Neural crest cell (in vitro differentiated cells): ENCODE data around the gene SPATA24. TPM values are rescaled to one million over a fixed set of nuclear protein-coding genes. Genes with fewer than 3 reads are reported as not detected.
A peak's percentile ranks its signal among the peaks of the same experiment; 100 is the strongest.
"Not testable (repeated sequence)": the region's sequence is repeated elsewhere in the genome, so short reads cannot be mapped to it uniquely, and the experiment has no call there.

Source experiments
- DNase-seq: peaks from one replicate; pipeline ENCODE4 v3.0.0; 2021; ENCODE audit warnings: low read depth, mixed read lengths, low spot score
- H3K27ac Mint-ChIP-seq: one replicate; pipeline ENCODE4 v1.8.0; 2021; ENCODE audit warnings: mild to moderate bottlenecking, mixed read lengths; ENCODE audit not compliant: unreplicated experiment
- H3K27me3 Mint-ChIP-seq: 2 replicates; pipeline ENCODE4 v1.8.0; 2021; ENCODE audit warnings: low read depth, mild to moderate bottlenecking, mixed read lengths
- H3K36me3 Mint-ChIP-seq: 2 replicates; pipeline ENCODE4 v1.8.0; 2021; ENCODE audit warnings: low read depth, mild to moderate bottlenecking, mixed read lengths
- H3K4me1 Mint-ChIP-seq: 2 replicates; pipeline ENCODE4 v1.8.0; 2021; ENCODE audit warnings: mixed read lengths
- H3K4me3 Mint-ChIP-seq: one replicate; pipeline ENCODE4 v1.8.0; 2021; ENCODE audit warnings: mild to moderate bottlenecking, mixed read lengths
- H3K9me3 Mint-ChIP-seq: 2 replicates; pipeline ENCODE4 v1.8.0; 2021; ENCODE audit warnings: mixed read lengths
- total RNA-seq: library from RNA; stranded (reverse); gene quantifications from 2 replicates; pipeline ENCODE4 v1.2.1, GENCODE V29; 2021
- TF ChIP-seq, protein P1 (sequence below): fragments of 200-600 bp; sonication (generic); conservative IDR thresholded peaks from 2 replicates; pipeline ENCODE4 v1.5.0; 2021; ENCODE audit warnings: antibody characterized with exemption, mild to moderate bottlenecking

SPATA24 gene
- total RNA-seq, 1 donor from 2014 or later: 16.1 TPM

DNA sequence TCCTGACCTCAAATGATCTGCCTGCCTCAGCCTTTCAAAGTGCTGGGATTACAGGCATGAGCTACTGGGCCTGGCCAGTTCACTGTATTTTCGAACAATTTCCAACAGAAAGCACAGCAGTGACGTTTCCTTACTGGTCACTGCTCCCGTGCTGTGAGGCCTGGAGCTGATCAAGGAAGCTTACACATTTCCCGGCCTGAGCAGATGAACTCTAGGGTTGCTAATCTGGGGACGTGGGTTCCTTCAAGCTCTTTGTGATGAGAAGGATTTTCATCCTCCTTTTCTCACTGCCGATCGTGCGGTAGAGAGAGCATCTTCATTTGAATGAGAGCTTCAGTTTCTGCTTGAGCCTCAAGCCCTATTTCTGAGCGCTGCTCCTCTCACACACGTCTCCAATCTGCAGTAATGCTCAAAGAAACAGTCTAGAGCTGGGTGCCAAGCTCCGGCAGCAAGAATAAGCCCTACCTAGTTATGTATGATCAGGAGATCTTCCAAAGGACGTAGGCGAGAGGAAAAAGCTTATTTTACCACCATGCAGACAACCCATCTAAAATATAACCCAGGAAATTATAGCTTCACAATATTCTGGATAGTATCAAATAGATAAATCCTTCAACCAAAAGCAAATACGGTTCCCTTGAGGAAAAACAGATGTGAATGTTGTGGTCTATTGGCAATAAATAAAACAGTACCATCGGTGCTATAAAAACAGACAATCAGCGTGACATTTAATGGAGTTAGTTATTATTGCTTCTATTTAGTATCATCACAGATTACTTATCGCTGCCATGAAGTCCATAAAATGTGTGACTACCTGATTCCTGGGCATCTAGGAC, 7.3 kb upstream of the SPATA24 start:
- no peaks in the 10 kb centered on the region for H3K36me3 Mint-ChIP-seq
- H3K9me3 Mint-ChIP-seq: no peaks in the 10 kb centered on the region
- no peaks in the 10 kb centered on the region for H3K27me3 Mint-ChIP-seq
- TF ChIP-seq, protein P1, sequence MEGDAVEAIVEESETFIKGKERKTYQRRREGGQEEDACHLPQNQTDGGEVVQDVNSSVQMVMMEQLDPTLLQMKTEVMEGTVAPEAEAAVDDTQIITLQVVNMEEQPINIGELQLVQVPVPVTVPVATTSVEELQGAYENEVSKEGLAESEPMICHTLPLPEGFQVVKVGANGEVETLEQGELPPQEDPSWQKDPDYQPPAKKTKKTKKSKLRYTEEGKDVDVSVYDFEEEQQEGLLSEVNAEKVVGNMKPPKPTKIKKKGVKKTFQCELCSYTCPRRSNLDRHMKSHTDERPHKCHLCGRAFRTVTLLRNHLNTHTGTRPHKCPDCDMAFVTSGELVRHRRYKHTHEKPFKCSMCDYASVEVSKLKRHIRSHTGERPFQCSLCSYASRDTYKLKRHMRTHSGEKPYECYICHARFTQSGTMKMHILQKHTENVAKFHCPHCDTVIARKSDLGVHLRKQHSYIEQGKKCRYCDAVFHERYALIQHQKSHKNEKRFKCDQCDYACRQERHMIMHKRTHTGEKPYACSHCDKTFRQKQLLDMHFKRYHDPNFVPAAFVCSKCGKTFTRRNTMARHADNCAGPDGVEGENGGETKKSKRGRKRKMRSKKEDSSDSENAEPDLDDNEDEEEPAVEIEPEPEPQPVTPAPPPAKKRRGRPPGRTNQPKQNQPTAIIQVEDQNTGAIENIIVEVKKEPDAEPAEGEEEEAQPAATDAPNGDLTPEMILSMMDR: no peak
- no peak overlapping the region for H3K4me3 Mint-ChIP-seq
- DNase-seq: no peak
- H3K27ac Mint-ChIP-seq: no peak overlapping the region
- no peaks in the 10 kb centered on the region for H3K4me1 Mint-ChIP-seq

DNA sequence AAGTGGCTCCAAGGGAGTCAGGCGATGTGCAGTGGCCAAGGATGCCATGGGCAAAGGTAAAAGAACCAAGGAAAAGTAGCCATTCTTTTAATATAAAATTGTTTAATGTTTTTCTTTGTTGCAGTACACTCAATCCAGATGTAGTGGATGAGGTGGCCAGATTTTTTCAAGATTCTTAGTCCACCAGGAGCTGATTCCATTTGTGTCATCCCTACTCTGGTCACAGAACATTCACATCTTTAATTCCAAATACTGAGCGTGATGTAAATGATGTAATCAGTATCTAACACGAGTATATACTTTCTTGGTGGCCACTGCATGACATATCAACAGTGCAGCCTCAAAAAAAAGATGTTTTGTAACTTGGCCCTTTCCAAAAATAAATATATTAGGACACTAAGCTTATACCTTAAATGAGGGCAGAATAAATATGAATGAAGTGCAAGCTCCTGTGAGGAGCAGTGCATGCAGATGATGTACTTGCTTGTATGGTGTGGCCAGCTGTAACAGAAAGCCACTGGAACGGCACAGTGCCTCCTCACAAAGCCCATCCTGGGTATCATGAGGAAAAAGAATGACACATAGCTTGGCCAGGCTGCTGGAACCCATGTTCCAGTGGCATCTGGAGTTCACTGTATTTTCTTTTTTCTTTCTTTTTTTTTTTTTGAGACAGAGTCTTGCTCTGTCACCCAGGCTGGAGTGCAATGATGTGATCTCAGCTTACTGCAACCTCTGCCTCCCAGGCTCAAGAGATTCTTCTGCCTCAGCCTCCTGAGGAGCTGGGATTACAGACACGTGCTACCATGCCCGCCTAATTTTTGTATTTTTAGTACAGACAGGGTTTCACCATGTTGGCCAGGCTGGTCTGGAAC, 6.5 kb upstream of the SPATA24 start:
- H3K27ac Mint-ChIP-seq: no peak overlapping the region
- no peaks in the 10 kb centered on the region for H3K27me3 Mint-ChIP-seq
- no peaks in the 10 kb centered on the region for H3K4me1 Mint-ChIP-seq

DNA sequence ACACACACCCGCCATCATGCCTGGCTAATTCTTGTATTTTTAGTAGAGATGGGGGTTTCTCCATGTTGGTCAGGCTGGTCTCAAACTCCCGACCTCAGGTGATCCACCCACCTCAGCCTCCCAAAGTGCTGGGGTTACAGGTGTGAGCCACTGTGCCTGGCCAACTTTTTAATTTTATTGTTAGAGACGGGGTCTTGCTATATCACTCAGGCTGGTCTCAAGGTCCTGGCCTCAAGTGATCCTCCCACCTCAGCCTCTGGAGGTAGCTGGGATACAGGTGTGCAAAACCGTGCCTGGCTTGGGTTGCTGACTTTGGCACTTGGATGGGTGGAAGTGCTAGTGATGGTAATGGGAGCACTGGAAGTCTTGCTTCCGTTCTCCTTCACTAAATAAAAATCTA, 5.2 kb upstream of the SPATA24 start:
- not testable (repeated sequence) for H3K27ac Mint-ChIP-seq, H3K27me3 Mint-ChIP-seq, DNase-seq, H3K36me3 Mint-ChIP-seq, H3K4me3 Mint-ChIP-seq, H3K4me1 Mint-ChIP-seq, H3K9me3 Mint-ChIP-seq

More for the DNA sequence above, 6.5 kb upstream of the SPATA24 start:
- no peak for DNase-seq
- Mint-ChIP-seq H3K9me3 (no peaks in the 10 kb centered on the region), H3K4me3 (no peak overlapping the region), H3K36me3 (no peaks in the 10 kb centered on the region)
- TF ChIP-seq, protein P1: no peak

DNA sequence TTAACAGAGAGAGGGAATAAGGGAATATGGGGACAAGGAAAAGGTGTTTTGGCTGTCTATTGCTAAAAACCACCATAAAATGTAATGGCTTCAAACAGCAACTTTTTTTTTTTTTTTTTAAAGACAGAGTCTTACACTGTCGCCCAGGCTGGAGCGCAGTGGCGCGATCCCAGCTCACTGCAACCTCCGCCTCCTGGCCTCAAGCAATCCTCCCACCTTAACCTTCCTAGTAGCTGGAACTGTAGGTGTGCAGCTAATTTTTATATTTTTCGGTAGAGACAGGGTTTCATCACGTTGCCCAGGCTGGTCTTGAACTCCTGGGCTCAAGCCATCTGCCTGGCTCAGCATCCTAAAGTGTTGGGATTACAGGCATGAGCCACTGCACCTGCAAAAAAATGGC, 4.3 kb upstream of the SPATA24 start:
- DNase-seq: no peak
- TF ChIP-seq, protein P1: no peak
- Mint-ChIP-seq H3K36me3 (no peaks in the 10 kb centered on the region), H3K9me3 (no peaks in the 10 kb centered on the region), H3K4me1 (peaks cover 15% of the 10 kb centered on the region), H3K4me3 (no peak overlapping the region), H3K27ac (no peak overlapping the region), H3K27me3 (no peaks in the 10 kb centered on the region)

DNA sequence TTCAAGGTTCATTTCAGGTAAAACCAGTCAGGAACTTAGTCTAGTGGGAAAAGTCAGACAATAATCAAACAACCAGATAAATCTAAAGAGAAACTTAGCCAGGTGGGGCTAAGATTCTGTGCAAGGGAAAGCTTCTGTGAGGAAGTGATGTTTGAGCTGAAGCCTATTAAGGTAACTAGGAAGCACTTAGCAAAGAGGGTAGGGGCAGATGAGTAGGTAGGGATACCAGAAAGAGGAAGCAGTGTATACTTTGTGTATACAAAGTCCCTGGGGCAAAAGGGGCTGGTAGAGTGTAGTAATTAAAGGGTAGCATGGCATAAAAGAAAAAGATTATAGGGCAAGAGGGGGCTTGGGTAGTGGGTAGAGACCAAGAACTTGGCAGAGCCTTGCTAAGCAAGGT, 3.6 kb upstream of the SPATA24 start:
- Mint-ChIP-seq H3K4me3 (no peak overlapping the region), H3K4me1 (peaks cover 21% of the 10 kb centered on the region), H3K27me3 (no peaks in the 10 kb centered on the region), H3K9me3 (no peaks in the 10 kb centered on the region), H3K36me3 (no peaks in the 10 kb centered on the region), H3K27ac (no peak overlapping the region)
- no peak for DNase-seq
- TF ChIP-seq, protein P1: no peak

DNA sequence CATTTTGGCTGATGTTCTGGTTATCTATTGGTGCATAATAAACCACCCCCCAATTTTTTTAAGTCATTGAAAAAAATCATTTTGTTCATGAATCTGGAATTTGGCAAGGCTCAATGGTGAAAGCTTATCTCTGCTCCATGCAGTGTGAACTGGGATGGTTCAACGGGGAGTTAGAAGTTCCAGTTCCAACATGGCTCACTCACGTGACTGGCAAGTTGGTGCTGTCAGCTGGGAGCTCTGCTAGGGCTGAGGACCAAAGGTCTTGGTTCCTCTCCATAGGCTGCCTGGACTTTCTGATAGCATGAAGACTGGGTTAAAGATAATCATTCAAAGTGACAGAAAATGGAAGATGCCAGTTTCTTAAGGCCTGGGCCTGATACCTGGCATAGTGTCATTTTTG, 3.1 kb upstream of the SPATA24 start:
- Mint-ChIP-seq H3K4me1 (peaks cover 23% of the 10 kb centered on the region), H3K4me3 (peak overlapping the region; percentile 21), H3K36me3 (no peaks in the 10 kb centered on the region), H3K9me3 (no peaks in the 10 kb centered on the region), H3K27me3 (no peaks in the 10 kb centered on the region), H3K27ac (no peak overlapping the region)
- DNase-seq: no peak
- TF ChIP-seq, protein P1: no peak
